Endothelial cell of umbilical vein (primary cell): ENCODE measurements around the gene ANGPTL2. TPM values are rescaled to one million over a fixed set of nuclear protein-coding genes. Genes with fewer than 3 reads are reported as not detected.

Source experiments
- BruUV-seq: library from RNA; stranded (reverse); fragments of 400-500 nt; replicated peaks from 2 replicates; lab custom pipeline; 2021; lab: Mats Ljungman, UMichigan
- CTCF ChIA-PET: fragments of 300-600, 350-600 bp; sonication (Branson Sonifier 250); formaldehyde crosslinking; loops from one replicate; lab custom pipeline; 2021; ENCODE audit warnings: antibody characterized with exemption, inconsistent platforms; lab: Charles Lee
- POLR2A ChIA-PET: fragments of 300-600, 350-600 bp; sonication (Branson Sonifier 250); formaldehyde crosslinking; loops from one replicate; lab custom pipeline; 2021; ENCODE audit warnings: antibody characterized with exemption, inconsistent platforms; lab: Charles Lee
- DNase-seq: peaks from one replicate; pipeline ENCODE4 v3.0.0-alpha.2; 2011; ENCODE audit warnings: low read depth, low spot score
- FAIRE-seq: peaks from 2 replicates; lab custom pipeline; 2011; peaks lifted over from hg19 to GRCh38; lab: Jason Lieb, UNC
- H2AFZ ChIP-seq: 2 replicates; pipeline ENCODE4 v1.6.0; 2012; ENCODE audit warnings: low read depth, low read length, control low read depth, inconsistent platforms
- H3K27ac ChIP-seq: 2 replicates; pipeline ENCODE4 v1.5.1; 2011; ENCODE audit warnings: low read depth, mild to moderate bottlenecking, control low read depth, low read length, moderate library complexity; ENCODE audit not compliant: insufficient read depth
- H3K27me3 ChIP-seq, 2 experiments: 2 replicates each; pipeline versions ENCODE4 v1.6.0 to v1.6.1; 2011; ENCODE audit warnings: low read length in 2 of 2, mixed read lengths in 1 of 2; ENCODE audit not compliant: control insufficient read depth in 2 of 2, insufficient read depth in 2 of 2
- H3K36me3 ChIP-seq, 2 experiments: 2 replicates in 1 of 2; 3 replicates in 1 of 2; pipeline ENCODE4 v1.5.1; 2011; ENCODE audit warnings: low read length in 2 of 2, mild to moderate bottlenecking in 1 of 2, moderate library complexity in 1 of 2; ENCODE audit not compliant: control insufficient read depth in 2 of 2, insufficient read depth in 2 of 2; ENCODE audit errors: extremely low read depth in 1 of 2
- H3K4me1 ChIP-seq: 3 replicates; pipeline ENCODE4 v1.5.1; 2011; ENCODE audit warnings: mild to moderate bottlenecking, low read length; ENCODE audit not compliant: control insufficient read depth, insufficient read depth; ENCODE audit errors: extremely low read depth
- H3K4me2 ChIP-seq: 2 replicates; pipeline ENCODE4 v1.6.1; 2011; ENCODE audit warnings: low read length, control low read depth, mixed read lengths; ENCODE audit not compliant: insufficient read depth
- H3K4me3 ChIP-seq, 3 experiments: fragments of 200-600 bp in 1 of 3; sonication (generic), shearing (Covaris generic) in 1 of 3; replicated peaks in 1 of 3; 2 replicates each; pipeline ENCODE4 v1.5.1; 2011 to 2016; ENCODE audit warnings: control low read depth in 3 of 3, low read length in 3 of 3, mild to moderate bottlenecking in 2 of 3, inconsistent platforms in 1 of 3, low read depth in 1 of 3, moderate library complexity in 1 of 3; ENCODE audit not compliant: insufficient read depth in 1 of 3
- H3K79me2 ChIP-seq: 2 replicates; pipeline ENCODE4 v1.6.0; 2012; ENCODE audit warnings: low read length, inconsistent platforms; ENCODE audit not compliant: control insufficient read depth, insufficient read depth
- H3K9ac ChIP-seq: replicated peaks from 2 replicates; pipeline ENCODE3; 2011; ENCODE audit warnings: low read length, control low read depth; ENCODE audit not compliant: insufficient read depth; ENCODE audit errors: extremely low read depth
- H3K9me1 ChIP-seq: replicated peaks from 3 replicates; pipeline ENCODE4 v1.6.0; 2011; ENCODE audit warnings: mild to moderate bottlenecking, low read length; ENCODE audit not compliant: control insufficient read depth, insufficient read depth; ENCODE audit errors: extremely low read depth
- H3K9me3 ChIP-seq: replicated peaks from 2 replicates; pipeline ENCODE4 v1.5.1; 2012; ENCODE audit warnings: low read length, inconsistent platforms; ENCODE audit not compliant: control insufficient read depth, insufficient read depth
- H4K20me1 ChIP-seq: replicated peaks from 2 replicates; pipeline ENCODE3; 2011; ENCODE audit warnings: mild to moderate bottlenecking, low read length; ENCODE audit not compliant: control insufficient read depth, insufficient read depth; ENCODE audit errors: extremely low read depth
- CTCF ChIP-seq, 2 donors: IDR thresholded peaks; 1 replicate in 1 of 2; 2 replicates in 1 of 2; pipeline ENCODE4 v1.5.1; 2011; ENCODE audit warnings: low read length in 2 of 2, mild to moderate bottlenecking in 2 of 2, moderate library complexity in 2 of 2, control low read depth in 1 of 2, inconsistent platforms in 1 of 2, low read depth in 1 of 2; ENCODE audit not compliant: insufficient read depth in 1 of 2; ENCODE audit errors: extremely low read depth in 1 of 2
- EZH2 ChIP-seq: IDR thresholded peaks from 2 replicates; pipeline ENCODE4 v1.6.1; 2012; ENCODE audit warnings: borderline replicate concordance, low read depth, mild to moderate bottlenecking, moderate library complexity, low read length, inconsistent platforms; ENCODE audit not compliant: severe bottlenecking
- FOS ChIP-seq: IDR thresholded peaks from 2 replicates; pipeline ENCODE4 v1.6.1; 2011; ENCODE audit warnings: mild to moderate bottlenecking, low read length, moderate library complexity, borderline replicate concordance; ENCODE audit not compliant: insufficient read depth
- GATA2 ChIP-seq: IDR thresholded peaks from 2 replicates; pipeline ENCODE4 v1.7.0; 2011; ENCODE audit warnings: low read depth, mild to moderate bottlenecking, moderate library complexity, mixed read lengths, low read length; ENCODE audit not compliant: insufficient read length, insufficient read depth
- JUN ChIP-seq: IDR thresholded peaks from 2 replicates; pipeline ENCODE4 v1.6.1; 2011; ENCODE audit warnings: borderline replicate concordance, low read depth; ENCODE audit not compliant: insufficient read length, insufficient read depth
- MAX ChIP-seq: IDR thresholded peaks from 2 replicates; pipeline ENCODE4 v1.6.1; 2011; ENCODE audit not compliant: insufficient read depth, insufficient read length
- MYC ChIP-seq: IDR thresholded peaks from one replicate; pipeline ENCODE4 v1.6.1; 2011; ENCODE audit warnings: mild to moderate bottlenecking, low read depth, low read length
- POLR2A ChIP-seq: IDR thresholded peaks from 2 replicates; pipeline ENCODE4 v1.6.1; 2012; ENCODE audit warnings: low read depth, mild to moderate bottlenecking, control low read depth, low read length
- POLR2AphosphoS5 ChIP-seq: IDR thresholded peaks from 2 replicates; pipeline ENCODE4 v1.6.1; 2012; ENCODE audit warnings: low read depth, mild to moderate bottlenecking, control low read depth, low read length, moderate library complexity; ENCODE audit not compliant: insufficient read depth
- dilution Hi-C: fragments of 300-500 bp; cut with MboI; formaldehyde crosslinking; loops from one replicate; pipeline ENCODE4 v1.15.0; 2019; ENCODE audit warnings: low sequenced_read_pairs; ENCODE audit not compliant: extremely low pct_ligation_motif_present
- intact Hi-C: fragments of 100-400 bp; cut with micrococcal nuclease; formaldehyde crosslinking; loops from one replicate; pipeline ENCODE4 v1.10.0; 2022
- polyA plus RNA-seq, 4 experiments: library from polyadenylated mRNA; depleted of rRNA in 3 of 4; stranded (reverse) in 3 of 4; unstranded in 1 of 4; fragments of >200 nt; gene quantifications; 2 replicates each; pipeline versions ENCODE4 v1.2.1 to v1.2.3, GENCODE V29; 2011 to 2012; ENCODE audit warnings: missing spikeins in 1 of 4
- total RNA-seq: library from RNA; stranded (reverse); gene quantifications from 2 replicates; pipeline ENCODE4 v1.2.3, GENCODE V29; 2021

Gene ANGPTL2
- total and polyA plus RNA-seq, 2 donors (not counting 3 experiments of a cell fraction or from before 2014, with no cell fraction given), result 15.1 to 24.5 TPM

GRCh38 chr9:127159325-127159801, 36.9 kb upstream of the ANGPTL2 start:
- dilution Hi-C loops, result no loop called here
- no peak overlapping the region for H2AFZ ChIP-seq
- ChIA-PET CTCF (interaction anchor here (1.1 to 1.5 kb wide), 4 partner anchors 10 to 39 kb away, joined by 4 to 6 read pairs (median 4); partner anchors contain the start of gene ANGPTL2), POLR2A (no interaction called here)
- H3K27me3 ChIP-seq, result no peaks in the 10 kb centered on the region
- no TSS peak for BruUV-seq
- no peaks in the 10 kb centered on the region for H3K9me3 ChIP-seq
- H3K4me1 ChIP-seq, result peaks cover 26% of the 10 kb centered on the region
- H3K36me3 ChIP-seq, result no peaks in the 10 kb centered on the region
- TF ChIP-seq MAX, result peak; percentile 84
- no peak for TF ChIP-seq CTCF (IDR thresholded peaks at IDR 0.05; ENCODE audit: extremely low read depth in 1 of 2, insufficient read depth in 1 of 2, low read depth in 1 of 2, low read length in 2 of 2)
- H3K27ac ChIP-seq, result no peak overlapping the region
- H3K9ac ChIP-seq, result no peak overlapping the region
- no peak overlapping the region for H3K4me2 ChIP-seq
- H4K20me1 ChIP-seq, result no peaks in the 10 kb centered on the region
- DNase-seq (no peak), FAIRE-seq (no peak)
- no peak overlapping the region for H3K4me3 ChIP-seq
- H3K9me1 ChIP-seq, result no peaks in the 10 kb centered on the region
- no peaks in the 10 kb centered on the region for H3K79me2 ChIP-seq
- intact Hi-C loops, result no loop called here

- no peaks in the 10 kb centered on the region for H3K9me1 ChIP-seq
- H3K27ac ChIP-seq, result no peak overlapping the region
- POLR2A ChIA-PET, result no interaction called here
- H3K4me1 ChIP-seq, result peaks cover 27% of the 10 kb centered on the region
- no peak overlapping the region for H2AFZ ChIP-seq
- CTCF ChIA-PET, result interaction anchor here (1.3 kb wide), 1 partner anchor 37 kb away, joined by 4 read pairs; the partner anchor contains the start of gene ANGPTL2
- H3K4me2 ChIP-seq, result no peak overlapping the region
- dilution Hi-C loops (no loop called here), intact Hi-C loops (no loop called here)
- no peak for TF ChIP-seq FOS
- TF ChIP-seq GATA2, result no peak
- no peak for TF ChIP-seq MAX
- TF ChIP-seq CTCF (IDR thresholded peaks at IDR 0.05; ENCODE audit: extremely low read depth in 1 of 2, insufficient read depth in 1 of 2, low read depth in 1 of 2, low read length in 2 of 2), result no peak
- no peak for TF ChIP-seq POLR2A
- TF ChIP-seq EZH2, result no peak
- no peak for TF ChIP-seq MYC
- TF ChIP-seq JUN, result no peak
- no peak for TF ChIP-seq POLR2AphosphoS5
- no peaks in the 10 kb centered on the region for H3K9me3 ChIP-seq
- H3K36me3 ChIP-seq, result no peaks in the 10 kb centered on the region
- no peaks in the 10 kb centered on the region for H3K79me2 ChIP-seq
- BruUV-seq, result no TSS peak
- no peak overlapping the region for H3K4me3 ChIP-seq
- FAIRE-seq (no peak), DNase-seq (no peak)
- H3K27me3 ChIP-seq, result no peaks in the 10 kb centered on the region
- no peak overlapping the region for H3K9ac ChIP-seq
- no peaks in the 10 kb centered on the region for H4K20me1 ChIP-seq
These were observed 36.4 kb upstream of the ANGPTL2 start for GRCh38 chr9:127158786-127159324.
